ENCODE measurements around the gene MSI2.

MSI2 gene

GRCh38 chr17:57246257-57246656, 10.1 kb upstream of the MSI2 start:
- DNase-seq (ENCODE audit: low spot score), result no peak

- no peak for DNase-seq (ENCODE audit: low spot score)
Observed at GRCh38 chr17:57247261-57247660, 9.1 kb upstream of the MSI2 start.

- DNase-seq (ENCODE audit: low spot score), result no peak
Observed at GRCh38 chr17:57247913-57248312, 8.4 kb upstream of the MSI2 start.

GRCh38 chr17:57249520-57249919, 6.8 kb upstream of the MSI2 start:
- no peak for DNase-seq (ENCODE audit: low spot score)

GRCh38 chr17:57251211-57251787, 5.0 kb upstream of the MSI2 start:
- no peak for DNase-seq (ENCODE audit: low spot score)

- DNase-seq (ENCODE audit: low spot score), result no peak
Observed at GRCh38 chr17:57253362-57254065, 2.8 kb upstream of the MSI2 start.

- no peak for DNase-seq (ENCODE audit: low spot score)
Observed at GRCh38 chr17:57255182-57255775, 1.0 kb upstream of the MSI2 start.

GRCh38 chr17:57256708-57257112, 387 bp downstream of the MSI2 start:
- peak; percentile 35 for DNase-seq (ENCODE audit: low spot score)

- no peak for DNase-seq (ENCODE audit: low spot score)
Observed at GRCh38 chr17:57257195-57257894, 1.0 kb downstream of the MSI2 start.

GRCh38 chr17:57257895-57258851, 1.9 kb downstream of the MSI2 start:
- DNase-seq (ENCODE audit: low spot score), result peak; percentile 8

GRCh38 chr17:57259306-57259705, 3.0 kb downstream of the MSI2 start:
- no peak for DNase-seq (ENCODE audit: low spot score)

GRCh38 chr17:57259817-57260216, 3.5 kb downstream of the MSI2 start:
- no peak for DNase-seq (ENCODE audit: low spot score)

- no peak for DNase-seq (ENCODE audit: low spot score)
Observed at GRCh38 chr17:57260325-57261083, 4.2 kb downstream of the MSI2 start.

- peak; percentile 16 for DNase-seq (ENCODE audit: low spot score)
Observed at GRCh38 chr17:57261084-57261461, 4.8 kb downstream of the MSI2 start.

- DNase-seq (ENCODE audit: low spot score), result no peak
Observed at GRCh38 chr17:57262557-57262956, 6.2 kb downstream of the MSI2 start.

- DNase-seq (ENCODE audit: low spot score), result no peak
Observed at GRCh38 chr17:57264250-57264649, 7.9 kb downstream of the MSI2 start.

- DNase-seq (ENCODE audit: low spot score), result no peak
Observed at GRCh38 chr17:57264776-57265175, 8.5 kb downstream of the MSI2 start.

- no peak for DNase-seq (ENCODE audit: low spot score)
Observed at GRCh38 chr17:57266902-57267311, 10.6 kb downstream of the MSI2 start.

- DNase-seq (ENCODE audit: low spot score), result no peak
Observed at GRCh38 chr17:57268181-57268580, 11.9 kb downstream of the MSI2 start.

- DNase-seq (ENCODE audit: low spot score), result no peak
Observed at GRCh38 chr17:57269052-57269451, 12.7 kb downstream of the MSI2 start.

GRCh38 chr17:57269598-57270255, 13.4 kb downstream of the MSI2 start:
- DNase-seq (ENCODE audit: low spot score), result no peak
